ENCODE results near the gene MEIS1. TPM values are rescaled to one million over a fixed set of nuclear protein-coding genes. Genes with fewer than 3 reads are reported as not detected.

The MEIS1 gene
- total RNA-seq, 2 donors from 2014 or later, result 1.8 to 2.3 TPM

DNA sequence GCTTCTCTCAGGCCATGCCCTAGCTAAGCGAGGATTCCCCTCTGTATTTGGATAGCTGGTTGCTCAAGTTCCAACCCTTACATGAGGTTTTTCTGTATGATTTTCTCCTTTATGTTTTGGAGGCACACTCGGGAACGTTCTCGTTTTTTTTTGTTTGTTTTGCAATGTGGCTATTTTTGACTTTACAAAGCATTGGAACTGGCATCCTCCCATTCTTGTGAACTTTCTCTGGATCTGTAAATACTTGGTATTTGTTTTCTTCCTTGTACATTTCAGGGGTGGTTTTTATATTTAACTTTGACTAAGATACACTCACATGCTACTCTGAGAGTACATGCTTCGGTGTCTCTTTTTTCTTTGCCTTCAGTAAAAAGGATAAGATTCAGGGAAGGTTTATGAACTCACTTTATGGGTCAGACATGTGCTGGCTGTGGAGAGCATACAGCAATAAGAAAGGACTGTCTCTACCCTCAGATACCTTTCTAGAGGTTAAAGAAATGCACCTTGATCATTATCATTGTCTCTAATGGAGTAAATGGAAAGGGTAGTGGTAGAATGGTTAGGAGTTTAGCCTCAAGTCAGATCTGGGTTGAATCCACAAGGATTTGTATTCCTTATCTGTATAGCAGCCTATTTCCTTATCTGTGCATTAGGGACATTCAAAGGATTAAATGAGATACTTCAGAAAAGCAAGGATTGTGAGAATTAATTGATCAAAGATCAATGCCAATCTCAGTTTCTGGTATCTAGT is 61.9 kb downstream of the MEIS1 start:
- Mint-ChIP-seq H3K9me3 (no peaks in the 10 kb centered on the region), H3K27me3 (ENCODE audit: insufficient read depth) (peaks cover 39% of the 10 kb centered on the region), H3K4me1 (peaks cover 28% of the 10 kb centered on the region), H3K27ac (no peak overlapping the region), H3K4me3 (no peak overlapping the region), H3K36me3 (ENCODE audit: low read depth) (no peaks in the 10 kb centered on the region)
- DNase-seq, result no peak
- TF ChIP-seq, protein P1, sequence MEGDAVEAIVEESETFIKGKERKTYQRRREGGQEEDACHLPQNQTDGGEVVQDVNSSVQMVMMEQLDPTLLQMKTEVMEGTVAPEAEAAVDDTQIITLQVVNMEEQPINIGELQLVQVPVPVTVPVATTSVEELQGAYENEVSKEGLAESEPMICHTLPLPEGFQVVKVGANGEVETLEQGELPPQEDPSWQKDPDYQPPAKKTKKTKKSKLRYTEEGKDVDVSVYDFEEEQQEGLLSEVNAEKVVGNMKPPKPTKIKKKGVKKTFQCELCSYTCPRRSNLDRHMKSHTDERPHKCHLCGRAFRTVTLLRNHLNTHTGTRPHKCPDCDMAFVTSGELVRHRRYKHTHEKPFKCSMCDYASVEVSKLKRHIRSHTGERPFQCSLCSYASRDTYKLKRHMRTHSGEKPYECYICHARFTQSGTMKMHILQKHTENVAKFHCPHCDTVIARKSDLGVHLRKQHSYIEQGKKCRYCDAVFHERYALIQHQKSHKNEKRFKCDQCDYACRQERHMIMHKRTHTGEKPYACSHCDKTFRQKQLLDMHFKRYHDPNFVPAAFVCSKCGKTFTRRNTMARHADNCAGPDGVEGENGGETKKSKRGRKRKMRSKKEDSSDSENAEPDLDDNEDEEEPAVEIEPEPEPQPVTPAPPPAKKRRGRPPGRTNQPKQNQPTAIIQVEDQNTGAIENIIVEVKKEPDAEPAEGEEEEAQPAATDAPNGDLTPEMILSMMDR (conservative IDR thresholded peaks at IDR 0.05), result no peak
- H3K9ac ChIP-seq (ENCODE audit: extremely low read depth, low read length, poor library complexity, severe bottlenecking), result no peak overlapping the region
- 84 to 92% methylated on average over 4 to 5 of the region's 5 CpGs for WGBS, 2 experiments (ENCODE audit: insufficient coverage in 1 of 2, insufficient read length in 1 of 2)
- H3K36me3 ChIP-seq (ENCODE audit: control insufficient read depth, insufficient read depth, low read length), result no peaks in the 10 kb centered on the region
- no peaks in the 10 kb centered on the region for H3K9me3 ChIP-seq (ENCODE audit: control insufficient read depth, low read length)
- H3K27ac ChIP-seq (ENCODE audit: low read depth, low read length), result no peak overlapping the region
- no peak overlapping the region for H3K4me3 ChIP-seq (ENCODE audit: low read length)
- H3K4me1 ChIP-seq (ENCODE audit: control insufficient read depth, insufficient read depth, low read length), result peaks cover 5% of the 10 kb centered on the region
- H3K27me3 ChIP-seq (ENCODE audit: control insufficient read depth, insufficient read depth, low read length, poor library complexity, severe bottlenecking), result peaks cover 14% of the 10 kb centered on the region

DNA sequence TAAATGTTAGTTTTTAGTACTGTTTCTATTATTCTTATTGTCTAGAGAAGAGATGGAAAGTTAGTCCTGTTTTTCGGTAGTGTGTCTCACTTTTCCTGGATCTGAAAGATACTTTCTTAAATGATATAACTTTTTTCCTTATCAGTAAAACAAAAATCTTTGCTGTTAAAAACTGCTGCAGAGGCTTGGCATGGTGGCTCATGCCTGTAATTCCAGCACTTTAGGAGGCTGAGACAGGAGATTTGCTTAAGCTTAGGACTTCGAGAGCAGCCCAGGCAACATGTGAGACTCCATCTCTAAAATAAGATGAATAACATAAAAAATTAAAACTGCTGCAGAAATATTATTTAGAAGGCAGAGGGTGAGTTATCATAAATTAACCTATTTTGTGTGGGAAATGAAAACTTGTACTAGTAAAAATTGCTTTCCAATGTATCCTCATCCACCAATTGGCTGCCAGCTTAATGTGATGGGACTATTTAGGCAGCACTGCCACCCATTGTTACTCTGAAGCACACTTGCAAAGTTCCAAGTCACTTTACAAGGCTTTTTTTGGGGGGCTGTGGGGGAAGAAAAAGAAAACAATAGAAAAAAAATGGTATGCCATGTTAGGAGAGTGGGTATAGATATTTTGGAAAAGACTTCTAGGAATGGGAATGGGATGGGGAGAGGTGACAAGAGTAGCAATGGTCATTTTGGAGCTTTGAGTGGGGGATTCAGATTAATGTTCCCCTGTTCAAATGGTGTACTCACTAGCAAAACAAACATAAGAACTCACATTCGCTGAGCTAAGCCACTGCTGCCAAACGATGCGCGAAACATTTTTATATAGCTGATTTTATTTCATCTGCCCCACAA is 62.7 kb downstream of the MEIS1 start:
- 90% methylated on average over 6 of the region's 6 CpGs; no CpG with 5 or more reads in 1 of the 2 experiments for WGBS, 2 experiments (ENCODE audit: insufficient coverage in 1 of 2, insufficient read length in 1 of 2)

DNA sequence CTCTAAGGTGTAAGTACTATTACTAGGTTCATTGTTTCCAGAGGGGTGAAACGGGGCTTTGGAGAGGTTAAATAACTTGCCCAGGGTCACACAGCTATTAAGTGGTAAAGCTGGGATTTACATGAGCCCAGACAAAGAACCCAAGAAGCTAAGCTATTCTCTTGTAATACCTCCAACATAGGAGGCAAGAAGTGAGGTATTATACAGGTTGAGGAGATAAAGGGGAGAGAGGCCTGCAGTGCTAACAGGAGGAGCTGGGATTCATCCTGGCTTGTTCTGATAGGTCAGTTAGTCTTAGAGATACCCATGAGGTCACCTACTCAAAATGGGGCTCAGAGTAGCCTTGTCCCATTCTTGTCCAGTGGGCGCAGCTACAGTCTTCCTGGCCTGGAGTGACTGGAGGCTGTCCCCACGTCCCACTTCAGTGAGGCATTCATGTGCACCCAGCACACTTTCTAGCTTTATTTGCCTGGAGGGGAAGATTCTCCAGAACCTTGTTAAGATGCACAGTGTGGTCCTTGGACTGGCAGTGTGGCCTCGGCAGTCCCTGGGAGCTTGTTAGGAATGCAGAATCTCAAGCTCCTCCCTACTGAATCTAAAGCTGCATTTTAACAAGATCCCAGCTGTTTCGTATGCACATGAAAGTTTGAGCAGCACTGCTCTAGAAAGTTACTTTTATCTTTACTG is 63.5 kb downstream of the MEIS1 start:
- no peak overlapping the region for H3K4me3 ChIP-seq (ENCODE audit: low read length)
- H3K4me1 Mint-ChIP-seq, result peaks cover 28% of the 10 kb centered on the region
- H3K36me3 Mint-ChIP-seq (ENCODE audit: low read depth), result no peaks in the 10 kb centered on the region
- H3K27me3 Mint-ChIP-seq (ENCODE audit: insufficient read depth), result peaks cover 42% of the 10 kb centered on the region
- no peaks in the 10 kb centered on the region for H3K36me3 ChIP-seq (ENCODE audit: control insufficient read depth, insufficient read depth, low read length)
- H3K4me1 ChIP-seq (ENCODE audit: control insufficient read depth, insufficient read depth, low read length), result peaks cover 5% of the 10 kb centered on the region
- H3K4me3 Mint-ChIP-seq, result no peak overlapping the region
- H3K9me3 ChIP-seq (ENCODE audit: control insufficient read depth, low read length), result no peaks in the 10 kb centered on the region
- DNase-seq, result peak; percentile 51
- H3K27ac Mint-ChIP-seq, result no peak overlapping the region
- H3K27ac ChIP-seq (ENCODE audit: low read depth, low read length), result no peak overlapping the region
- TF ChIP-seq, protein P1 (conservative IDR thresholded peaks at IDR 0.05), result no peak
- H3K9ac ChIP-seq (ENCODE audit: extremely low read depth, low read length, poor library complexity, severe bottlenecking), result no peak overlapping the region
- peaks cover 14% of the 10 kb centered on the region for H3K27me3 ChIP-seq (ENCODE audit: control insufficient read depth, insufficient read depth, low read length, poor library complexity, severe bottlenecking)
- 75 to 81% methylated on average over 4 to 5 of the region's 5 CpGs for WGBS, 2 experiments (ENCODE audit: insufficient coverage in 1 of 2, insufficient read length in 1 of 2)
- no peaks in the 10 kb centered on the region for H3K9me3 Mint-ChIP-seq

More for the DNA sequence above, 62.7 kb downstream of the MEIS1 start:
- H3K4me1 ChIP-seq (ENCODE audit: control insufficient read depth, insufficient read depth, low read length), result peaks cover 5% of the 10 kb centered on the region
- TF ChIP-seq, protein P1 (conservative IDR thresholded peaks at IDR 0.05), result no peak
- Mint-ChIP-seq H3K9me3 (no peaks in the 10 kb centered on the region), H3K36me3 (ENCODE audit: low read depth) (no peaks in the 10 kb centered on the region), H3K4me3 (no peak overlapping the region), H3K27me3 (ENCODE audit: insufficient read depth) (peaks cover 38% of the 10 kb centered on the region), H3K4me1 (peaks cover 28% of the 10 kb centered on the region), H3K27ac (no peak overlapping the region)
- peaks cover 14% of the 10 kb centered on the region for H3K27me3 ChIP-seq (ENCODE audit: control insufficient read depth, insufficient read depth, low read length, poor library complexity, severe bottlenecking)
- no peaks in the 10 kb centered on the region for H3K9me3 ChIP-seq (ENCODE audit: control insufficient read depth, low read length)
- H3K36me3 ChIP-seq (ENCODE audit: control insufficient read depth, insufficient read depth, low read length), result no peaks in the 10 kb centered on the region
- no peak overlapping the region for H3K9ac ChIP-seq (ENCODE audit: extremely low read depth, low read length, poor library complexity, severe bottlenecking)
- DNase-seq, result no peak
- no peak overlapping the region for H3K4me3 ChIP-seq (ENCODE audit: low read length)
- no peak overlapping the region for H3K27ac ChIP-seq (ENCODE audit: low read depth, low read length)

All from endodermal cell (in vitro differentiated cells).